OCI-M1 (cell line): ENCODE measurements around the gene QSOX2.

Source experiments
- DNase-seq: peaks from one replicate; lab custom pipeline; 2025; lab: John Stamatoyannopoulos, UW

The QSOX2 gene

GRCh38 chr9:136190237-136190601 lies 55.4 kb downstream of the QSOX2 start:
- no peak for DNase-seq

GRCh38 chr9:136189394-136190236 lies 56.0 kb downstream of the QSOX2 start:
- DNase-seq: peak; percentile 35

GRCh38 chr9:136187683-136188586 lies 57.7 kb downstream of the QSOX2 start:
- DNase-seq: peak; percentile 14

GRCh38 chr9:136187197-136187596 lies 58.4 kb downstream of the QSOX2 start:
- DNase-seq: no peak

- no peak for DNase-seq
Measured at GRCh38 chr9:136186386-136186785, 59.2 kb downstream of the QSOX2 start.

GRCh38 chr9:136185596-136186366 lies 59.8 kb downstream of the QSOX2 start:
- DNase-seq: no peak

GRCh38 chr9:136185066-136185465 lies 60.5 kb downstream of the QSOX2 start:
- no peak for DNase-seq

GRCh38 chr9:136182850-136183422 lies 62.7 kb downstream of the QSOX2 start:
- no peak for DNase-seq

- no peak for DNase-seq
Measured at GRCh38 chr9:136182420-136182787, 63.2 kb downstream of the QSOX2 start.

GRCh38 chr9:136181784-136182419 lies 63.7 kb downstream of the QSOX2 start:
- DNase-seq: no peak

- no peak for DNase-seq
Measured at GRCh38 chr9:136180586-136180985, 65.0 kb downstream of the QSOX2 start.

GRCh38 chr9:136179761-136180160 lies 65.9 kb downstream of the QSOX2 start:
- no peak for DNase-seq

- no peak for DNase-seq
Measured at GRCh38 chr9:136179101-136179616, 66.5 kb downstream of the QSOX2 start.

GRCh38 chr9:136178773-136179075 lies 66.9 kb downstream of the QSOX2 start:
- no peak for DNase-seq

GRCh38 chr9:136178061-136178772 lies 67.4 kb downstream of the QSOX2 start:
- DNase-seq: no peak

- no peak for DNase-seq
Measured at GRCh38 chr9:136177224-136177623, 68.4 kb downstream of the QSOX2 start.

GRCh38 chr9:136175616-136176197 lies 69.9 kb downstream of the QSOX2 start:
- DNase-seq: no peak

GRCh38 chr9:136174779-136175615 lies 70.6 kb downstream of the QSOX2 start:
- DNase-seq: no peak

- no peak for DNase-seq
Measured at GRCh38 chr9:136173648-136174290, 71.8 kb downstream of the QSOX2 start.
